Activated T-cell treated with anti-CD3 and anti-CD28 coated beads, Interleukin-2, amount 50 U/mL, for 1 hour (primary cell): Measurements from ENCODE around the gene ABCA9.
"Not testable (repeated sequence)": the region's sequence is repeated elsewhere in the genome, so short reads cannot be mapped to it uniquely, and the experiment has no call there.

ENCODE experiments used
- DNase-seq: peaks from one replicate; pipeline ENCODE4 v3.0.0-alpha.2; 2020

Gene ABCA9

DNA sequence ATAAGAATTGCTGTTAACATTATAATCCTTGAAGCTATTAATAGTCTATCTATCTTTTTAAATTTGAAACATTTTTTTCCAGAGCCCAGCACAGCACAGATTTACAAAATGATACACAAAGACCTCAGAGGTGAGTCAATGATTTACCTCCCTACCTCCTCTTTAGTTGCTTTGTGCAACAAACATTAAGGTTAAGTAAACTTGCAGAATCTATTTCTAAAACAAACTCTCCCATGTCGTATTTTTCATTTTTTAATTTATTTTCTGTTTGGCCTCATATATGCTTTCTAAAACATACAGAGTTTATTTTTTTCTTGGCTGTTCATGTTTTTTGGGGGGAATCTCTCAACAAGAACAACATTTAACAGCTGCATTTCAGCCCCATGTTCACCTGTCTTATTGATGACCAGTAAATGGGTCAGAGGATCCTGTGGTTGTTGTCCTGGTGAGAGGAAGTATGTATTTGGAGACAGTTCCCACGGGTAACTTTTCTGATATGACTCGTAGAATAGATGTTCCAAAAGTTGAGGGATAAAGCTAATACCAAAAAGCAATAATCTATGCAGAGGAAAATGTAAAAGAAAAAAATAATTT lies 42.6 kb downstream of the ABCA9 start:
- DNase-seq = no peak

GRCh38 chr17:69015631-69016030 lies 45.1 kb downstream of the ABCA9 start:
- no peak for DNase-seq

- no peak for DNase-seq
Measured at GRCh38 chr17:69012895-69013805, 47.6 kb downstream of the ABCA9 start.

- DNase-seq = no peak
Measured at GRCh38 chr17:69009930-69010329, 50.8 kb downstream of the ABCA9 start.

GRCh38 chr17:69004759-69005158 lies 56.0 kb downstream of the ABCA9 start:
- DNase-seq = not testable (repeated sequence)

DNA sequence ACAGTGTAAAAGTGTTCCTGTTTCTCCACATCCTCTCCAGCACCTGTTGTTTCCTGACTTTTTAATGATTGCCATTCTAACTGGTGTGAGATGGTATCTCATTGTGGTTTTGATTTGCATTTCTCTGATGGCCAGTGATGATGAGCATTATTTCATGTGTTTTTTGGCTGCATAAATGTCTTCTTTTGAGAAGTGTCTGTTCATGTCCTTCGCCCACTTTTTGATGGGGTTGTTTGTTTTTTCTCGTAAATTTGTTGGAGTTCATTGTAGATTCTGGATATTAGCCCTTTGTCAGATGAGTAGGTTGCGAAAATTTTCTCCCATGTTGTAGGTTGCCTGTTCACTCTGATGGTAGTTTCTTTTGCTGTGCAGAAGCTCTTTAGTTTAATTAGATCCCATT lies 61.0 kb downstream of the ABCA9 start:
- DNase-seq = not testable (repeated sequence)

GRCh38 chr17:68993112-68993511 lies 67.6 kb downstream of the ABCA9 start:
- DNase-seq = no peak

- DNase-seq = no peak
Measured at GRCh38 chr17:68987966-68988365, 72.8 kb downstream of the ABCA9 start.

- no peak for DNase-seq
Measured at GRCh38 chr17:68981288-68981687, 79.4 kb downstream of the ABCA9 start.

DNA sequence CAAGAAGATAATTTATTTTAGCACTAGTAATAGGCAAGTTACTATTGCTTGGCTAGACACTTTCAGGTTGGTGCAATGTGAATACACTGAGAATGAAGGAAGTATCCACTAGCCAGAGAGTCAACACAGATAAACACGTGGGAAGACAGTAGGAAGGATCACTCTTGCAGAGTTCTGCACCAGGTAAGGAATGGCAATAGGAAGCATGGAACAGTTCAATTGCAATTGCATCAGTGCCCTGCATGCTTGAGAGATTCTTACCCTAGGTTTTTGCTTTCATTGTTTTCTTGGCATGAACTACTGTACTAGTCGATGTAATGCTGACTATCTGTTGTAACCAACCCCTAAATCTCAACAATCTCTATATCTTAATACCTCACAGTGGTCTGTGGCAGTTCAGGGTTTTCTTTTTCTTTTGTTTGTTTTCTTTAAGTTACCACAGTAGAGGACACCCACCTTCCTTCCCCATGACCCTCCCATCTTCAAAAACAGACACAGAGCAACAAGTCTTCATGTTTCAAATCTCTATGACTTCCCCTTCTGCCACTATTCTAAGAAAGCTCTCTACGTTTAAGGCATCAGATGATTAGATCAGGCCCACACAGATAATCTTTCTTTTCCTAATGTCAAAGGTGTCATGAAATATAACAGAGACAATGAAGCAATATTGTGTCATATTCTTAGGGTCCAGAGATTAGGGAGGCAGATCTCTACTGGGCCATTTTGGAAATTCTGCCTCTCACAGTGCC lies 87.5 kb downstream of the ABCA9 start:
- no peak for DNase-seq

- DNase-seq = no peak
Measured at GRCh38 chr17:68972119-68972704, 88.5 kb downstream of the ABCA9 start.

DNA sequence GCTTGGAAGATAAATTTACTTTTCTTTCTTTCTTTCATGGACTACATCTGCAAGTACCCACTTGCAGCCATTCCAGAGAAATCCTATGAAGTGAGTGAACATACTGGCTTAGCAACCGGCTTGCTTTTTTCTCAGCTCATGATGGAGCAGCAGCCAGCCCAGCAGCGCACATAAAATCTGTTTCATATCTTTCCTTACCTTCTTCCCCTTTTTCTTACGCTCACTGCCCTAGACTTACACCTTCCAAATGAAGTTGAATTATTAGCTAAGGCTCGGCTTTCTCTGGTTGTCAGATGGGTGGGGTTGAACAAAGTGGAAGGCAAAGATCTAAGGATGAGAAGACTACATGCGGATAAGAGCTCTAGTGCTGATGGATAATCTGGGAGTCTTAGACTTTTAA lies 91.6 kb downstream of the ABCA9 start:
- DNase-seq = no peak

- no peak for DNase-seq
Measured at GRCh38 chr17:68963958-68964357, 96.8 kb downstream of the ABCA9 start.

- DNase-seq = no peak
Measured at GRCh38 chr17:68961214-68961882, 99.4 kb downstream of the ABCA9 start.

- DNase-seq = not testable (repeated sequence)
Measured at GRCh38 chr17:68959117-68959516, 101.6 kb downstream of the ABCA9 start.

DNA sequence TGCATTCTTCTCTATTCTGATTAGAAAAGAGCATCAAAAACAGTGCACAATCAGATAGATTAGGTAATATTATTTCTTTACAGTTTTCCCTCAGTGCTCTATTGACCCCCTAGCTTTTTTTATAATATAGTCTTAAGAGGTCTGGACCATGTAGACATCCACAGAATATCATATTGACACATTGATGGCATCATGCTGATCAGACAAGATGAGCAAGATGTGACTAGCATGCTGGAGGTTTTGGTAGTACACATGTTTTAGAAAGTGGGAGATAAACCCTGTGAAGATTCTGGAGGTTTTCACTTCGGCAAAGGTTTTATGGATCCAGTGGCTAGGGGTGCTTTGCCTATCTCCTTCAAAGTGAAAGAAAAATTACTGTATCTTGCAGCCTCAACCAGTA lies 102.8 kb downstream of the ABCA9 start:
- no peak for DNase-seq

DNA sequence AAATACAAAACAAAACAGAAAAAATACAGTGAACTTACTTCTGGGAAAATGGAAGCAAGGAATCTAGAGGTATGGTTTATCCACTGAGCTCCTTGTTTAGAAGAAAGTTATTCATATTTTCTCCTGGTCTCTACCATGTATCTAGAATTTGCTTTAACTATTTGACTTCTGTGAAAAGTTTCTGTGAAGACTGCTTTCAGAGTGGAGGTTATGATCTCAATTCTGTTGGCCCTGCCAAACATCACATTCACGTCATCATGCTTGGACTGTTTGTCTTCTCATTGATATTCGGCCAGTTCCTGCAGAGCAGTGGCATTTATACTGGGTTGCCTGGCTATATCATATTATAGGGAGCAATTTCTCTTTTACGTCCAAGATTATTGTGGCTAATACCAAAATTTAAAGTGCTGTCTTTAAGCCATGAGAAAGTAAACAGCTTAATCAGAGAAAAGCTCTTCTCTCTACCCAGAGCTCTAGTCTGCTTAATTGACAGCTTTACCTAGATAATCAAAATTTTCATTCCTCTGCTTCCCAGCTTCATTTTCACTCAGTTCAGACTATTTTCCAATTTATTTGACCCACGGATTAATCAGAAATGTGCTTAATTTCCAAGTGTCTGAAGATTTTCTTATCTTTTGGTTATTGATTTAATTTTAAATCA lies 105.4 kb downstream of the ABCA9 start, which contains the start of gene ABCA8:
Gene ABCA8, minus strand, starts transcription at position 212 of the 661 bp plus-strand sequence. CDS start 13,358 bp downstream, outside the sequence.
- DNase-seq = no peak

DNA sequence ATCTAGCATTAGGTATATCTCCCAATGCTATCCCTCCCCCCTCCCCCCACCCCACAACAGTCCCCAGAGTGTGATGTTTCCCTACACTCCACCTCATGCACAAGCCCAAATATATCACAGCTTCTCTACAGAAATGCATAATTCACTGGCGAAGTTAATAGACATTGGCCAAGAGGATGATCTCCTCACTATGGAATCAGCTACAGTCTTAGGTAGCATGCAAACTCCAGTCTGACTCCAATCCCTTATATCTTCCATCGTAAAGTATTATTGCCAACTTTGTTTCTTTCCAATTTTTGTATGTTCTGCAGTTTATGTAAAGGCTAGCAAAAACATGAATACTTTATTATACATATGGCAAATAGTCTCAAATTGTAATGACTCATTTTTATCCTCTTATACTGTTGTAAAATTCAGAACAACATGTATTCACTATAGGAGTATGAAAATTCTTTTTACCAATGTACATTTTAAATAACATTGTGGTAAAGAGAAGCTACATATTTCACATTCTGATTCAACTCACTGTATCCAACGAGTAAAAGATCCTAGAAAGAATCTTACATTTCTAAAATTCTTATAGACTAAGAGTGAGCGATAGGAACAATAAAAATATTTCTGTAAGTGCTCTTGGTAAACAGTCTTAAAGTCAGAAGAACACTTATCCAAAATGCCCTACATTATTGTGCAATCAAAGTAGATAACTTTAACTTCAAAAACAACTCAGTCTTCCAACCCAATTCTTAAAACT lies 106.4 kb downstream of the ABCA9 start:
- no peak for DNase-seq

- no peak for DNase-seq
Measured at GRCh38 chr17:68953340-68953997, 107.3 kb downstream of the ABCA9 start.

GRCh38 chr17:68950725-68951124 lies 110.0 kb downstream of the ABCA9 start:
- DNase-seq = no peak

GRCh38 chr17:68947868-68948267 lies 112.9 kb downstream of the ABCA9 start:
- DNase-seq = not testable (repeated sequence)
